NCI-H69 (cell line): Measurements from ENCODE around the gene DOC2B.
"Not testable (repeated sequence)": the region's sequence is repeated elsewhere in the genome, so short reads cannot be mapped to it uniquely, and the experiment has no call there.

Experiments
- DNase-seq: peaks from one replicate; lab custom pipeline; 2025; lab: John Stamatoyannopoulos, UW

DOC2B gene

GRCh38 chr17:189444-189843, 8.0 kb upstream of the DOC2B start:
- no peak for DNase-seq

- DNase-seq = no peak
Observed at GRCh38 chr17:187130-187529, 5.7 kb upstream of the DOC2B start.

- no peak for DNase-seq
Observed at GRCh38 chr17:185445-186138, 4.1 kb upstream of the DOC2B start.

- DNase-seq = no peak
Observed at GRCh38 chr17:183021-183420, 1.6 kb upstream of the DOC2B start.

GRCh38 chr17:182050-182751, 751 bp upstream of the DOC2B start:
- DNase-seq = no peak

GRCh38 chr17:180381-181244, 837 bp downstream of the DOC2B start:
- DNase-seq = no peak

- DNase-seq = no peak
Observed at GRCh38 chr17:179781-180380, 1.6 kb downstream of the DOC2B start.

DNA sequence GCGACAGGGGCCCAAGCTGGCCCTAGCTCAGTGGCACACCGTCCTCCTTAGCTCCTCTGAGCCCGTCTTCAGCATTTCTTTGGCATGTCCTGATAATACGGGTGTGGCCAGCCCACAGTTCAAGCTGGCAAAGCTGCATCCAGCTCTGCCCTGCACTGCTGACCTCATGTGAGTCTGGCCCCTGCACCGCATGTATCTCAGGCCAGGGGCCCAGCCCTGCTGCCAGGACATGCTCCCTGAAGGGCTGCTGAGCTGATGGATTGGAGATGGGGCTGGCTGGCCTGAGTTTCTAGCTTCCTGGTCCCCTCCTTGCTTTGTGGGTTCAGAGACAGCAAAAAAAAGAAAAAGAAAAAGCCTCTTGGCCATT, 2.4 kb downstream of the DOC2B start:
- no peak for DNase-seq

GRCh38 chr17:178292-179065, 3.0 kb downstream of the DOC2B start:
- DNase-seq = peak; percentile 6

DNA sequence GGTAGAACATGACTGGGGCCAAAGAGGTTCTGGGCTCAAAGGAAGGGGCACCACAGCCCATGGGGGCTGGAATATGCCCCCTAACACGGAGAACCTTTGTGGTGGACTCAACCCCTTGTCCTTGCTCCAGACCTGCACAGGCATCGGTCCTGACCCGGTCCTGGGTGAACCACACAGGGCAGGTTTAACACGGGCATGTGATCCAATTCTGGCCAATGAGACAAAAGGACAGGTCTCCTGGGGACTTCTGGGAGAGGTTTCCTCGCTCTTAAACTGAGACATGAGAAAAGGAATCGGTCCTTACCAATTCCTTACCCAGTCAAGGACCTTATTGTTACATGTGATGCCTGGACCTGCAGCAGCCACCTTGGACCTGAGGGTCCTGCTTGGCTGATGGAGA, 3.7 kb downstream of the DOC2B start:
- DNase-seq = no peak

DNA sequence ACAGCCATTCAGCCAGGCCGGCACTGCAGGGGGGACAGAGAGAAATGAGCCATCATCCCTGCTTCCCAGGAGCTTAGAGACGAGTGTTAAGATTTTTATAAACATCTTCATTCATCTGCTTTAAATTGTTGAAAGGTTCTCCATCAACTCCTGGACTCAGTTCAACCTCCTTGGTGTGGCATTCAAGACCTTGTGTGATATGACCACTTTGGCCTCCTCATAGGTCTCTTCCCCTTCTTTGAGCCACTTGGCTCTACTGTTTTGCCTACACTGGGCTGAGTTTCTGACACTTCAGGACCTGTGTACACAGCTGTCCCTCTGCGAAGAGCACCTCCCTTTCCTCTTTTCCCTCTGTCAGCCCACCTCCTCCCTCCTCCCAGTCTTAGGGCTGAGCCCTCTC, 4.3 kb downstream of the DOC2B start:
- no peak for DNase-seq

GRCh38 chr17:173166-173911, 8.1 kb downstream of the DOC2B start:
- no peak for DNase-seq

DNA sequence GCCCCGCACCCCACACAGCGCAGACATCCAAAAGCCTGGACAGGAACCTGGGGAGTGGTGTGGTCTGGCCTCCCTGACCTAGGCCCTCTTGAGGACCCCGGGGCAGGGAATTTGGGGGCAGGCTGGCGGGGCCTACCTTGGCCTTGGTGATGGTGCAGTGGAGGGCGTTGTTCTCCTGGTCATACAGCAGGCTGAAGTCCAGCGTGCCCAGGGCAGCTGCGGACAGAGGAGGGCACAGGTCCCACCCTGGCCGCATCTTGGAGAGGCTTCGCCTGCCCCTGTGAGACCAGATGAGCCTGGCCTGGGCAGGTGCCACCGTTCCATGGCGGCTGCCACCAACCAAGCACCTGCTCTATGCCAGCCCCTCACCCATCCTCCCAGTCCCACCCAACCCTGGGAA, 9.0 kb downstream of the DOC2B start:
- DNase-seq = no peak

- no peak for DNase-seq
Observed at GRCh38 chr17:171871-172270, 9.6 kb downstream of the DOC2B start.

GRCh38 chr17:170130-170670, 11.2 kb downstream of the DOC2B start:
- no peak for DNase-seq

DNA sequence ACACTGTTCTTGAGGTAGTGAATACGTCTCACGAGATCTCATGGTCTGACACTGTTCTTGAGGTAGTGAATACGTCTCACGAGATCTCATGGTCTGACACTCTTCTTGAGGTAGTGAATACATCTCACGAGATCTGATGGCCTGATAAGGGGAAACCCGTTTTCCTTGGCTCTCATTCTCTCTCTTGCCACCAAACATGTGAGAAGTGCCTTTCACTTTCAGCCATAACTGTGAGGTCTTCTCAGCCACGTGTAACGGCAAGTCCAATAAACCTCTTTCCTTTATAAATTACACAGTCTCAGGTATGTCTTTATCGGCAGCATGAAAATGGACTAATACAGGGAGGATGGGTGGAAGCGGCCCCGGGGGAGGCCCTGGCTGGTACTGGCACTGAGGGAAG, 12.8 kb downstream of the DOC2B start:
- DNase-seq = not testable (repeated sequence)

DNA sequence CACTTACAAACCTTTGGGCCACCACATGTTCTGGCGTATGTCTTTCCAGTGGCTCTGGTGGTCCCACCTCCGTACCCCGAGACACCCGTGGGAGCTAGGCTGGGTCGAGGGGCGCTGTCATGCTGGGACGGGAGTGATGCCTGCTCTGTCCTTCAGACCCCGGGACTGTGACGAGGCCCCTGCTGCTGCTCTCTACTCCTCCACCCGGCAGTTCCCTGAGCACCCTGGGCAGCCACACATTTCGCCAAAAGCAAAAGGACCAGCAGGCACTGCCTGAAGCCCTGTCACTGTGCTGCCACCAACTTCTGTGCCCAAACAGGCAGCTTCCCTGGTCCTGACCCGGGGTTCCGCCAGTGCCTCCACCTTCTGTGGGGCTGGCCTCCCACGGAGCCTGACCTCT, 15.5 kb downstream of the DOC2B start:
- DNase-seq = no peak

DNA sequence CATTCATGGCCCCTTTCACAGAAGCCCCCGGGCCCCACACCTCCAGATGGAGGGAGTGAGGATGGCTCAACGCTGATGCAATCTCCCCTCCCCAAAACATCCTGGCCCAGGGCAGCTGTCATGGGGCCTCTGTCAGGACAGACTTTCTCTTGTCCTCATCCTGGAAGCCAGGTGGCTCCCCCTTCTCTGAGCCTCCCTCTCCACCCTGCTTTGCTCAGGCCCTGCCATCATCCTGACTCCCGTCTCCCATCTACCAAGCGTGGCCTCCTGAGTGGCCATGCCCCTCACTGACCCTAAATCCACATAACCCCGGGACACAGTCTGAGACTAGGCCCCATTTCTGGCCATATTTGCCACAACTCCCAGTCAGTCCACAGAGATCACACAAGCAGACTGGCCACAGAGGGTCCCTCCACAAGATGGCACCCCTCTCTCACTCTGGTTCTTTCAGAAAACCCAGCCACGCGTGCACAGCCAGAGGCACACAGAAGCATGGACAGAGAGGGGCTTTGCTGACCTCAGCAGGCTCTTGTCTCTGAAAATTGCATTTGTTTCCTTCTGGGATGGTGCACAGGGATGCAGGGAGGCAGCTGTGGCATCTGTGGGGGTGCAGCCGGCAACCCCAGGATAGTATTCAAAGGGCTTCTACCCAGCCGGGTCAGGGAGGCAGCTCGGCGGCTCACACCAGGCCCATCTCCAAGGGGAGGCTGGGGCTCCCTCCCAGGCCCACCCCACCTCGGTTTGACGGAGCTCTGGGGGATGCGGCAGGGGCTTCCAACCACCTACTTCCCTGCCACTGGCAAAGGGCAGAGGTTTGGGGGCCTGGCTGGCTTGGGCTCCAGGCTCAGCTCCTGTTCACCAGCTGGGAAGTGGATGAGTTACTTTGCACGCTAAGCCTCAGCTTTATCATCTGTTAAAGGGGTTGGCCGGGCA, 16.9 kb downstream of the DOC2B start:
- no peak for DNase-seq

GRCh38 chr17:163514-164098, 17.8 kb downstream of the DOC2B start:
- no peak for DNase-seq
